ENCODE results near the gene DYRK3.

The DYRK3 gene

GRCh38 chr1:206643118-206643698 is 7.9 kb downstream of the DYRK3 start:
- Histone ChIP-seq H3K27ac (ENCODE audit: low read depth, low read length) (no peak overlapping the region), H4K20me1 (ENCODE audit: control insufficient read depth, insufficient read depth, low read depth, low read length) (no peaks in the 10 kb centered on the region), H3K36me3 (ENCODE audit: control insufficient read depth, low read length) (peaks cover 56% of the 10 kb centered on the region), H3K9me3 (ENCODE audit: control insufficient read depth, insufficient read depth, low read length) (no peaks in the 10 kb centered on the region), H3K9me2 (replicated peaks; ENCODE audit: control insufficient read depth, low read length) (no peaks in the 10 kb centered on the region), H3F3A (ENCODE audit: control insufficient read depth, insufficient read depth) (no peaks in the 10 kb centered on the region), H3K4me1 (ENCODE audit: control insufficient read depth, low read length) (peaks cover 4% of the 10 kb centered on the region), H3K27me3 (ENCODE audit: control insufficient read depth, low read length) (no peaks in the 10 kb centered on the region), H3K79me2 (ENCODE audit: control insufficient read depth, low read length) (peaks cover 5% of the 10 kb centered on the region), H3K4me2 (ENCODE audit: low read length) (no peak overlapping the region), H3K4me3 (ENCODE audit: low read length) (no peak overlapping the region)
- TF ChIP-seq CTCF (IDR thresholded peaks at IDR 0.05; ENCODE audit: low read depth, low read length, poor library complexity, severe bottlenecking) (no peak), EZH2phosphoT487 (IDR thresholded peaks at IDR 0.05; ENCODE audit: borderline replicate concordance, low read length) (no peak)

- Histone ChIP-seq H3F3A (ENCODE audit: control insufficient read depth, insufficient read depth) (no peaks in the 10 kb centered on the region), H3K9me2 (replicated peaks; ENCODE audit: control insufficient read depth, low read length) (no peaks in the 10 kb centered on the region), H4K20me1 (ENCODE audit: control insufficient read depth, insufficient read depth, low read depth, low read length) (no peaks in the 10 kb centered on the region), H3K4me1 (ENCODE audit: control insufficient read depth, low read length) (no peaks in the 10 kb centered on the region), H3K36me3 (ENCODE audit: control insufficient read depth, low read length) (peaks cover 55% of the 10 kb centered on the region), H3K27ac (ENCODE audit: low read depth, low read length) (no peak overlapping the region), H3K27me3 (ENCODE audit: control insufficient read depth, low read length) (no peaks in the 10 kb centered on the region), H3K79me2 (ENCODE audit: control insufficient read depth, low read length) (no peaks in the 10 kb centered on the region; the same call in 1 of the 2 replicates), H3K9me3 (ENCODE audit: control insufficient read depth, insufficient read depth, low read length) (no peaks in the 10 kb centered on the region), H3K4me3 (ENCODE audit: low read length) (no peak overlapping the region), H3K4me2 (ENCODE audit: low read length) (no peak overlapping the region)
- TF ChIP-seq EZH2phosphoT487 (IDR thresholded peaks at IDR 0.05; ENCODE audit: borderline replicate concordance, low read length) (no peak), CTCF (IDR thresholded peaks at IDR 0.05; ENCODE audit: low read depth, low read length, poor library complexity, severe bottlenecking) (no peak)
These were observed 11.2 kb downstream of the DYRK3 start for GRCh38 chr1:206646504-206646903.

- H4K20me1 ChIP-seq (ENCODE audit: control insufficient read depth, insufficient read depth, low read depth, low read length) = 0 out of 2 replicates have a peak, but pooled peaks cover 1% of the 10 kb centered on the region
- H3K4me3 ChIP-seq (ENCODE audit: low read length) = no peak overlapping the region
- H3K79me2 ChIP-seq (ENCODE audit: control insufficient read depth, low read length) = no peaks in the 10 kb centered on the region; the same call in 1 of the 2 replicates
- H3K27me3 ChIP-seq (ENCODE audit: control insufficient read depth, low read length) = no peaks in the 10 kb centered on the region
- no peaks in the 10 kb centered on the region for H3K9me2 ChIP-seq (replicated peaks; ENCODE audit: control insufficient read depth, low read length)
- peaks cover 61% of the 10 kb centered on the region for H3K36me3 ChIP-seq (ENCODE audit: control insufficient read depth, low read length)
- no peak overlapping the region for H3K27ac ChIP-seq (ENCODE audit: low read depth, low read length)
- H3K4me2 ChIP-seq (ENCODE audit: low read length) = no peak overlapping the region
- H3F3A ChIP-seq (ENCODE audit: control insufficient read depth, insufficient read depth) = no peaks in the 10 kb centered on the region
- H3K4me1 ChIP-seq (ENCODE audit: control insufficient read depth, low read length) = no peaks in the 10 kb centered on the region
- H3K9me3 ChIP-seq (ENCODE audit: control insufficient read depth, insufficient read depth, low read length) = no peaks in the 10 kb centered on the region
- TF ChIP-seq CTCF (IDR thresholded peaks at IDR 0.05; ENCODE audit: low read depth, low read length, poor library complexity, severe bottlenecking) (no peak), EZH2phosphoT487 (IDR thresholded peaks at IDR 0.05; ENCODE audit: borderline replicate concordance, low read length) (no peak)
These were observed 11.9 kb downstream of the DYRK3 start for GRCh38 chr1:206647224-206647623.
